Endodermal cell (in vitro differentiated cells): Measurements from ENCODE around the gene IDI2. TPM values are rescaled to one million over a fixed set of nuclear protein-coding genes. Genes with fewer than 3 reads are reported as not detected.
A peak's percentile ranks its signal among the peaks of the same experiment; 100 is the strongest.

Experiments
- DNase-seq: peaks from one replicate; pipeline ENCODE4 v3.0.0-alpha.2; 2017
- H3K27ac ChIP-seq: 2 replicates; pipeline ENCODE4 v1.5.1; 2013; ENCODE audit warnings: mild to moderate bottlenecking, low read depth, low read length, moderate library complexity
- H3K27me3 ChIP-seq: 2 replicates; pipeline ENCODE4 v1.6.1; 2013; ENCODE audit warnings: mild to moderate bottlenecking, low read length, moderate library complexity; ENCODE audit not compliant: insufficient read depth, control insufficient read depth, poor library complexity, severe bottlenecking
- H3K36me3 ChIP-seq: 2 replicates; pipeline ENCODE4 v1.7.0; 2013; ENCODE audit warnings: mild to moderate bottlenecking, low read length, moderate library complexity; ENCODE audit not compliant: control insufficient read depth, insufficient read depth
- H3K4me1 ChIP-seq: one replicate; pipeline ENCODE4 v1.7.0; 2013; ENCODE audit warnings: low read length; ENCODE audit not compliant: control insufficient read depth, insufficient read depth
- H3K4me3 ChIP-seq: 2 replicates; pipeline ENCODE4 v1.5.1; 2013; ENCODE audit warnings: mild to moderate bottlenecking, low read length, moderate library complexity
- H3K9ac ChIP-seq: 2 replicates; pipeline ENCODE4 v1.6.1; 2013; ENCODE audit warnings: mild to moderate bottlenecking, low read length, moderate library complexity; ENCODE audit not compliant: poor library complexity, severe bottlenecking; ENCODE audit errors: extremely low read depth
- H3K9me3 ChIP-seq: 2 replicates; pipeline ENCODE4 v1.6.1; 2013; ENCODE audit warnings: mild to moderate bottlenecking, low read length, moderate library complexity; ENCODE audit not compliant: control insufficient read depth
- H3K27ac Mint-ChIP-seq: 2 replicates; pipeline ENCODE4 v1.8.0; 2020; ENCODE audit warnings: mixed read lengths
- H3K27me3 Mint-ChIP-seq: 2 replicates; pipeline ENCODE4 v1.8.0; 2021; ENCODE audit warnings: mild to moderate bottlenecking, mixed read lengths; ENCODE audit not compliant: insufficient read depth
- H3K36me3 Mint-ChIP-seq: 2 replicates; pipeline ENCODE4 v1.8.0; 2020; ENCODE audit warnings: low read depth, mixed read lengths
- H3K4me1 Mint-ChIP-seq: 2 replicates; pipeline ENCODE4 v1.8.0; 2020; ENCODE audit warnings: mixed read lengths
- H3K4me3 Mint-ChIP-seq: 2 replicates; pipeline ENCODE4 v1.8.0; 2020; ENCODE audit warnings: mild to moderate bottlenecking, moderate library complexity, mixed read lengths
- H3K9me3 Mint-ChIP-seq: 2 replicates; pipeline ENCODE4 v1.8.0; 2020; ENCODE audit warnings: mild to moderate bottlenecking, mixed read lengths
- WGBS, 2 experiments: methylation state at CpG; one replicate each; pipeline versions ENCODE4 v1.1.5 to v1.1.7; 2013; ENCODE audit warnings: missing lambda C conversion rate in 2 of 2, mixed read lengths in 1 of 2; ENCODE audit not compliant: insufficient coverage in 1 of 2, insufficient read length in 1 of 2; 5-methylcytosine and 5-hydroxymethylcytosine counted together
- total RNA-seq, 2 donors: library from RNA; stranded (reverse); fragmentation: NEBNext Ultra II Directional in 1 of 2; extraction: Animal tissue kit (Norgen Biotek cat#: 25700) in 1 of 2; gene quantifications; 2 replicates in 1 of 2; 3 replicates in 1 of 2; pipeline ENCODE4 v1.2.1, GENCODE V29; 2021
- TF ChIP-seq, protein P1 (sequence below): fragments of 200-600 bp; sonication (generic); conservative IDR thresholded peaks from 2 replicates; pipeline ENCODE4 v1.5.0; 2021; ENCODE audit warnings: antibody characterized with exemption, mild to moderate bottlenecking

The IDI2 gene
- total RNA-seq, 2 donors from 2014 or later, result not detected

DNA sequence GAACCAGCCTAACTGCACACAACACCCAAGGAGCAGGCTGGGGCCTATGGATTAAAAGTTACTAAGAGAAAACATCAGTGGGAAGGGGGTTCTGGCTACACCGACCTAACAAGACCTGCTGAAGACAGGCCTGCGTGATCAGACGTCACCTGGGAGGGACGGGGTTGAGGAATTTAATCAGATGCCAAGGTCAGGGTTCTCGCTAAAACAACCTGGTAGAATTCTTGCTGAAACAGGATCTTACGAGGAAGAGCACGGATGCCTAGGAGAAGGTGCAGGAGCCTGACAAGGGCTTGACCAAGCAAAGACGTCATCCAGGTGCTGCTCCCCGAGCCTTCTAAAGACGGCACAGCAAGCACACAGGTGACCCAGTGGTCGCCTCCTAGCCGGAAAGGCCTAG, 1.6 kb downstream of the IDI2 start:
- peaks cover 26% of the 10 kb centered on the region for H3K36me3 Mint-ChIP-seq
- no peaks in the 10 kb centered on the region for H3K4me1 ChIP-seq
- peak; percentile 33 for DNase-seq
- H3K27me3 Mint-ChIP-seq, result no peaks in the 10 kb centered on the region
- no peak overlapping the region for H3K9ac ChIP-seq
- TF ChIP-seq, protein P1, sequence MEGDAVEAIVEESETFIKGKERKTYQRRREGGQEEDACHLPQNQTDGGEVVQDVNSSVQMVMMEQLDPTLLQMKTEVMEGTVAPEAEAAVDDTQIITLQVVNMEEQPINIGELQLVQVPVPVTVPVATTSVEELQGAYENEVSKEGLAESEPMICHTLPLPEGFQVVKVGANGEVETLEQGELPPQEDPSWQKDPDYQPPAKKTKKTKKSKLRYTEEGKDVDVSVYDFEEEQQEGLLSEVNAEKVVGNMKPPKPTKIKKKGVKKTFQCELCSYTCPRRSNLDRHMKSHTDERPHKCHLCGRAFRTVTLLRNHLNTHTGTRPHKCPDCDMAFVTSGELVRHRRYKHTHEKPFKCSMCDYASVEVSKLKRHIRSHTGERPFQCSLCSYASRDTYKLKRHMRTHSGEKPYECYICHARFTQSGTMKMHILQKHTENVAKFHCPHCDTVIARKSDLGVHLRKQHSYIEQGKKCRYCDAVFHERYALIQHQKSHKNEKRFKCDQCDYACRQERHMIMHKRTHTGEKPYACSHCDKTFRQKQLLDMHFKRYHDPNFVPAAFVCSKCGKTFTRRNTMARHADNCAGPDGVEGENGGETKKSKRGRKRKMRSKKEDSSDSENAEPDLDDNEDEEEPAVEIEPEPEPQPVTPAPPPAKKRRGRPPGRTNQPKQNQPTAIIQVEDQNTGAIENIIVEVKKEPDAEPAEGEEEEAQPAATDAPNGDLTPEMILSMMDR, result no peak
- H3K4me1 Mint-ChIP-seq, result no peaks in the 10 kb centered on the region
- peaks cover 14% of the 10 kb centered on the region for H3K36me3 ChIP-seq
- H3K9me3 Mint-ChIP-seq, result peaks cover 5% of the 10 kb centered on the region
- H3K9me3 ChIP-seq, result no peaks in the 10 kb centered on the region
- H3K4me3 ChIP-seq, result no peak overlapping the region
- H3K4me3 Mint-ChIP-seq, result no peak overlapping the region
- peak overlapping the region; percentile 48 for H3K27ac Mint-ChIP-seq
- no peak overlapping the region for H3K27ac ChIP-seq
- WGBS, 2 experiments, result 94 to 97% methylated on average over 11 to 12 of the region's 12 CpGs
- H3K27me3 ChIP-seq, result no peaks in the 10 kb centered on the region

DNA sequence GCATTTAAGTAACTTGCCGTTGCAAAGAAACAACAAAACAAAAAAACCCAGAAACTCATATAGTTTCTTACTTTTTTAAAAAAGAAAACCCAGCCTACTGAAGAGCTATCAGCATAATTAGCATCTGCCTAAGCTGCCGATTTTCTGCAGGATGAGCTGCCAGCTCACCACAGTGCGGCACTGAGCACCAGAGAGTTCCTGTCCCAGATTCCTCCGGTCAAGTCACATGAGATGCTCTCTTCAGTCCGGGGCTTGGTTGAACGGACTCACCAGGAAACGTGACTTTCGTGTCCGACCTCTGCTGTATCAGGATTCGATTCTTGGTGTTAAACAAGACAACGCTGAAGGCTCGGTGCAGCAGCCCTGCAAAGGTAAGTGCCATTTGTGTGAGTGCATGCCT, 3.2 kb downstream of the IDI2 start:
- peaks cover 42% of the 10 kb centered on the region for H3K36me3 Mint-ChIP-seq
- Histone ChIP-seq H3K9me3 (no peaks in the 10 kb centered on the region), H3K9ac (no peak overlapping the region), H3K27ac (no peak overlapping the region), H3K4me1 (no peaks in the 10 kb centered on the region), H3K27me3 (no peaks in the 10 kb centered on the region), H3K36me3 (peaks cover 25% of the 10 kb centered on the region), H3K4me3 (no peak overlapping the region)
- H3K9me3 Mint-ChIP-seq, result peaks cover 5% of the 10 kb centered on the region
- TF ChIP-seq, protein P1, result no peak
- H3K27ac Mint-ChIP-seq, result no peak overlapping the region
- DNase-seq, result peak; percentile 56
- H3K27me3 Mint-ChIP-seq, result no peaks in the 10 kb centered on the region
- 90% methylated on average over 9 to 12 of the region's 12 CpGs for WGBS, 2 experiments
- H3K4me3 Mint-ChIP-seq, result no peak overlapping the region
- no peaks in the 10 kb centered on the region for H3K4me1 Mint-ChIP-seq

DNA sequence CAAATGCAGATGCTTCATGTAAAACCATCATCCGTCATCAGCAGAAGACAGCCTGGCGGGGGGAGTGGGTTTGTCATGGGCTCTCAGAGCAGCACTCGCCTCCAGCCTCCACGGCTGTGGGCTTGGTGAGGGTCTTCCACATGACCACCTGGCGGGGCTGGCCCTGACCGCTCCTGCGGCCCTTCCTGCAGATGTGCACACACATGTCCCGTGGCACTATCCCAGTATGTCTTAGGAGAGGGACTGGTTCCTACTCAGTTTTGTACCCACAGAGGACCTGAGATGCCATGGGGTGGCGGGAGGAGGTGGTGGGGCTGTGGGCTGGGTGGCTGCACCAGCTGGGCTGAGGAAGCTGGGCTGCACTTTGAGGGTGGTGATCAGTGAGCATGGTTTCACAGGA, 4.7 kb downstream of the IDI2 start:
- 94 to 96% methylated on average over 5 to 9 of the region's 9 CpGs for WGBS, 2 experiments
- Mint-ChIP-seq H3K36me3 (peaks cover 55% of the 10 kb centered on the region), H3K4me1 (no peaks in the 10 kb centered on the region), H3K4me3 (no peak overlapping the region), H3K9me3 (peaks cover 5% of the 10 kb centered on the region), H3K27ac (peak overlapping the region; percentile 48), H3K27me3 (no peaks in the 10 kb centered on the region)
- H3K4me3 ChIP-seq, result no peak overlapping the region
- no peak overlapping the region for H3K9ac ChIP-seq
- no peaks in the 10 kb centered on the region for H3K27me3 ChIP-seq
- TF ChIP-seq, protein P1, result no peak
- no peaks in the 10 kb centered on the region for H3K4me1 ChIP-seq
- peak; percentile 48 for DNase-seq
- no peaks in the 10 kb centered on the region for H3K9me3 ChIP-seq
- H3K27ac ChIP-seq, result no peak overlapping the region
- H3K36me3 ChIP-seq, result peaks cover 40% of the 10 kb centered on the region
